ENCODE data around the gene FMNL2.

The FMNL2 gene

GRCh38 chr2:152426801-152427200 is 91.8 kb downstream of the FMNL2 start:
- Histone ChIP-seq H3K27ac (no peak overlapping the region), H3K27me3 (replicated peaks) (no peaks in the 10 kb centered on the region), H3K36me3 (replicated peaks) (no peaks in the 10 kb centered on the region), H3K4me3 (ENCODE audit: low read depth, low read length) (no peak overlapping the region)
- no peak for DNase-seq
- in situ Hi-C loops (cut with HindIII; ENCODE audit: low pct_ligation_motif_present, low sequenced_read_pairs): no loop called here
- TF ChIP-seq, protein P1, sequence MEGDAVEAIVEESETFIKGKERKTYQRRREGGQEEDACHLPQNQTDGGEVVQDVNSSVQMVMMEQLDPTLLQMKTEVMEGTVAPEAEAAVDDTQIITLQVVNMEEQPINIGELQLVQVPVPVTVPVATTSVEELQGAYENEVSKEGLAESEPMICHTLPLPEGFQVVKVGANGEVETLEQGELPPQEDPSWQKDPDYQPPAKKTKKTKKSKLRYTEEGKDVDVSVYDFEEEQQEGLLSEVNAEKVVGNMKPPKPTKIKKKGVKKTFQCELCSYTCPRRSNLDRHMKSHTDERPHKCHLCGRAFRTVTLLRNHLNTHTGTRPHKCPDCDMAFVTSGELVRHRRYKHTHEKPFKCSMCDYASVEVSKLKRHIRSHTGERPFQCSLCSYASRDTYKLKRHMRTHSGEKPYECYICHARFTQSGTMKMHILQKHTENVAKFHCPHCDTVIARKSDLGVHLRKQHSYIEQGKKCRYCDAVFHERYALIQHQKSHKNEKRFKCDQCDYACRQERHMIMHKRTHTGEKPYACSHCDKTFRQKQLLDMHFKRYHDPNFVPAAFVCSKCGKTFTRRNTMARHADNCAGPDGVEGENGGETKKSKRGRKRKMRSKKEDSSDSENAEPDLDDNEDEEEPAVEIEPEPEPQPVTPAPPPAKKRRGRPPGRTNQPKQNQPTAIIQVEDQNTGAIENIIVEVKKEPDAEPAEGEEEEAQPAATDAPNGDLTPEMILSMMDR (IDR thresholded peaks at IDR 0.05; ENCODE audit: low read depth, low read length, missing control alignments): no peak

DNA sequence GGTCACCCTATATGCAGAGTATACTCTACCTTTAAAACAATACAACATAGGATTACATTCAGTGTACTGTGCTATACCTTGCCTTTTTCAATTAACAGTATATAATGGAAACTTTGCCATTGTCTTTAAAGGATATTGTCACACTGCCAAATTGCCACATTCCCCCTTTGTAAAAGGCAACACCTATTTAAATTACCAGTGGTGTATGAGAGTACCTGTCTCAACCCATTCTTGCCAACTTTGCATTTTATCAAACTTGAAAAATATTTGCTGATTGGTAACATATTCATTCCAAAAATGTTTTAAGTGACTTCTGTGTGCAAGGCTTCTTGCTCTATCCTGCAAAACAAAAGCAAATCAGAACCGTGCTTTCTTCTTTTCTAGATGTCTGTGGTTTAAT is 92.9 kb downstream of the FMNL2 start:
- H3K36me3 ChIP-seq (replicated peaks): no peaks in the 10 kb centered on the region
- no peak for DNase-seq
- H3K27ac ChIP-seq: no peak overlapping the region
- H3K4me3 ChIP-seq (ENCODE audit: low read depth, low read length): no peak overlapping the region
- H3K27me3 ChIP-seq (replicated peaks): no peaks in the 10 kb centered on the region
- in situ Hi-C loops (cut with HindIII; ENCODE audit: low pct_ligation_motif_present, low sequenced_read_pairs): no loop called here
- TF ChIP-seq, protein P1 (IDR thresholded peaks at IDR 0.05; ENCODE audit: low read depth, low read length, missing control alignments): no peak

DNA sequence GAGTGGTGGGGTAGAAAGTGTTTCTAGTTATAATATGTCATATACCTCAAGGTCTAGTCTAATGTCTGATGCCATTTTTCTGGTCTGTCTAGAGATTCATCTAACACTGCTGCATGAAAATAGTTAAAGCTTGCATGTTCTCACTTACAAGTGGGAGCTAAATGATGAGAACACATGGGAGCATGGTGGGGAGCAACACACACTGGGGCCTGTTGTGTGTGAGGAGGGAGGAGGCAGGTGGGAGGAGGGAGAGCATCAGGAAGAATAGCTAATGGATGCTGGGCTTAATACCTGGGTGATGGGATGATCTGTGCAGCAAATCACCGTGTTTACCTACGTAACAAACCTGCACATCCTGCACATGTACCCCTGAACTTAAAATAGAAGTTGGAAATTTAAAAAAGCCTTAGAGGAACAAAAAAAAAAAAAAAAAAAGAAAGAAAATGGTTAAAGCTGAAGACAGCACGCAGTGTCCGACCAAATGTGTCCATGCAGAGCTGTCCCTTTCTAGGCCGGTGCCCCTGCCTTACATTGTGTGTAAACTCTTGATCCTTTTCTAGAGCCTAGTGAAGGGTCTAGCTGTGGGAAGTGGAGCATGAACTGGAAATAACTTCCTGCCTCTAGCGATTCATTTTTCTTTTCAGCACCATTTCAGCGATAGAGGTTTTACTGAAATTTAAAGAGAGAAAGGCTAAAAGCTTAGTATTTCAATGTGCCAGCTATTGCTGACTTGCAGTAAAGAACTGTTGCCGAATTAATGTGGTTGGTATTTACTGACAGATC is 94.0 kb downstream of the FMNL2 start:
- no peak overlapping the region for H3K27ac ChIP-seq
- no peak overlapping the region for H3K4me3 ChIP-seq (ENCODE audit: low read depth, low read length)
- no peaks in the 10 kb centered on the region for H3K27me3 ChIP-seq (replicated peaks)
- in situ Hi-C loops (cut with HindIII; ENCODE audit: low pct_ligation_motif_present, low sequenced_read_pairs): no loop called here
- H3K36me3 ChIP-seq (replicated peaks): no peaks in the 10 kb centered on the region
- no peak for DNase-seq
- TF ChIP-seq, protein P1 (IDR thresholded peaks at IDR 0.05; ENCODE audit: low read depth, low read length, missing control alignments): no peak

GRCh38 chr2:152430876-152431275 is 95.9 kb downstream of the FMNL2 start:
- H3K36me3 ChIP-seq (replicated peaks): no peaks in the 10 kb centered on the region
- DNase-seq: no peak
- H3K27me3 ChIP-seq (replicated peaks): no peaks in the 10 kb centered on the region
- TF ChIP-seq, protein P1 (IDR thresholded peaks at IDR 0.05; ENCODE audit: low read depth, low read length, missing control alignments): no peak
- H3K4me3 ChIP-seq (ENCODE audit: low read depth, low read length): no peak overlapping the region
- H3K27ac ChIP-seq: no peak overlapping the region
- in situ Hi-C loops (cut with HindIII; ENCODE audit: low pct_ligation_motif_present, low sequenced_read_pairs): no loop called here

DNA sequence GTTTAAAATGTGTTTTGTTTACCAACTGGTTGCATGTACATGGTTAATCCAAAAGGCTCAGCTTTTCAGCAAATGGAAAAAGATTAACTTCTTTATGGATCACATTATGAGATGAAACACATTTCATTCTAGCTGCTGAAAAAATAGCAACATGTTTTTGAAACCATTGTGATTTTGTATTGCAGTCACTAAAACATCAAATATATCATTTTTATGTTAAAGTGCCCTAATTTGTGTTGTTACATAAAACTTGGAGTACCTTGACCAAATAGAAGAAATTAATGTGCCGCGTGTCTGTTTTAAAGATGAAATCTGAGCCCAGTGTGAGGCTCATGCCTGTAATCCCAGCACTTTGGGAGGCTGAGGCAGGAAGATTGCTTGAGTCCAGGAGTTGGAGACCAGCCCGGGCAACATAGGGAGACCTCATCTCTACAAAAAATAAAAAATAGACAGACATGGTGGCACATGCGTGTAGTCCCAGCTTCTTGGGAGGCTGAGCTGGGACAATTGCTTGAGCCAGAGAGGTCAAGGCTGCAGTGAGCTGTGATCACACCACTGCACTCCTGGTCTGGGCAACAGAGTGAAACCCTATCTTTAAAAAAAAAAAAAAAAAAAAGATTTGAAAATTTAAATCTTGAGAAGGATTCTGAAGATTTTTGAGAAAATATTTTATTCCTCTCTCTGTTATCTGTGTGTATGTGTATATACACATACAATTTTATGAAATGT is 96.6 kb downstream of the FMNL2 start:
- DNase-seq: no peak
- Histone ChIP-seq H3K27me3 (replicated peaks) (no peaks in the 10 kb centered on the region), H3K4me3 (ENCODE audit: low read depth, low read length) (no peak overlapping the region), H3K27ac (peak overlapping the region; percentile 35), H3K36me3 (replicated peaks) (no peaks in the 10 kb centered on the region)
- TF ChIP-seq, protein P1 (IDR thresholded peaks at IDR 0.05; ENCODE audit: low read depth, low read length, missing control alignments): no peak
- in situ Hi-C loops (cut with HindIII; ENCODE audit: low pct_ligation_motif_present, low sequenced_read_pairs): no loop called here

Data from brain microvascular endothelial cell (primary cell).